ENCODE measurements around the gene DSP.

The DSP gene

DNA sequence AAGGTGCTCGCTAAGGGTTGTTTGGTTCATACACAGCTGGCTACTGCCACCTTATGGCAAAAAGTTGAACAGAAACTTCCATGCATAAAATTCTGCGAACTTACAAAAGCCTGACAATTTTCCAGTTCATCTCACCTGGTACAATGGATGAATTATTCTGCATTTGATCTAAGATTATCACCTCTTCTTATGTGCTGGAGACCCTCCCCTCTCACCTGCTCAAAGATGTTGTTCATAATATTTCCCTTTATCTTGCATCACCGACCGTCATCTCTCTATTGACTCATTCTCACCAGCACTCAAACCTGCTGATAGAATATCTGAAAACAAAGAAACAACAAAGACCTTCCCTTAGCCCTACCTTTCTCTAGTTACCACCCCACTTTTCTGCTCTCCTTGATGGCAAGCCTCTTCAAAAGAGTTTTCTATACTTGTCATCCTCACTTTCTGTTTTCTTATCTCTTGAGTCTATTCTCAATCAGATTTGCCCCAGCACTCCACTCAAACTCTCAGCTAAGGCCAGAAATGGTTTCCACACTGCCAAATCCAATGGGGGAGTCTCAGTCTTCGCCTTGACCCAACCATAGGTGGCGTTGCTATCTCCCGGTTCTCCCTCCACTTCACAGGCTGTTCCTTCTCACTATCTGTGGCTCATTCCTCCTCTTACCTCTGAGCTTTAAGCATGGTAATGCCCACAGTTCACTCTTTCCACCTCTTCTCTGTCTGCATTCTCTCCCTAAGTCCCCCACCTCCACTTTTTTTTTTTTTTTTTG lies 74.3 kb downstream of the DSP start:
- peaks cover 0 to 4% of the 10 kb centered on the region in 2 donors for H3K4me1 ChIP-seq (ENCODE audit: control insufficient read depth in 1 of 2, insufficient read depth in 2 of 2, low read length in 2 of 2)
- H3K27me3 ChIP-seq (ENCODE audit: low read depth, low read length) = no peaks in the 10 kb centered on the region
- H3K36me3 ChIP-seq (ENCODE audit: control insufficient read depth in 1 of 2, insufficient read depth in 2 of 2, low read length in 2 of 2) = peaks cover 5 to 24% of the 10 kb centered on the region in 2 donors
- peak overlapping the region in 1 of 2 donors; percentile 45 for H3K4me3 ChIP-seq (ENCODE audit: low read depth in 1 of 2, low read length in 2 of 2)
- no peak overlapping the region for H3K27ac ChIP-seq (ENCODE audit: low read length)
- no peaks in the 10 kb centered on the region for H3K9me3 ChIP-seq (ENCODE audit: control insufficient read depth in 1 of 2, low read length in 2 of 2)

DNA sequence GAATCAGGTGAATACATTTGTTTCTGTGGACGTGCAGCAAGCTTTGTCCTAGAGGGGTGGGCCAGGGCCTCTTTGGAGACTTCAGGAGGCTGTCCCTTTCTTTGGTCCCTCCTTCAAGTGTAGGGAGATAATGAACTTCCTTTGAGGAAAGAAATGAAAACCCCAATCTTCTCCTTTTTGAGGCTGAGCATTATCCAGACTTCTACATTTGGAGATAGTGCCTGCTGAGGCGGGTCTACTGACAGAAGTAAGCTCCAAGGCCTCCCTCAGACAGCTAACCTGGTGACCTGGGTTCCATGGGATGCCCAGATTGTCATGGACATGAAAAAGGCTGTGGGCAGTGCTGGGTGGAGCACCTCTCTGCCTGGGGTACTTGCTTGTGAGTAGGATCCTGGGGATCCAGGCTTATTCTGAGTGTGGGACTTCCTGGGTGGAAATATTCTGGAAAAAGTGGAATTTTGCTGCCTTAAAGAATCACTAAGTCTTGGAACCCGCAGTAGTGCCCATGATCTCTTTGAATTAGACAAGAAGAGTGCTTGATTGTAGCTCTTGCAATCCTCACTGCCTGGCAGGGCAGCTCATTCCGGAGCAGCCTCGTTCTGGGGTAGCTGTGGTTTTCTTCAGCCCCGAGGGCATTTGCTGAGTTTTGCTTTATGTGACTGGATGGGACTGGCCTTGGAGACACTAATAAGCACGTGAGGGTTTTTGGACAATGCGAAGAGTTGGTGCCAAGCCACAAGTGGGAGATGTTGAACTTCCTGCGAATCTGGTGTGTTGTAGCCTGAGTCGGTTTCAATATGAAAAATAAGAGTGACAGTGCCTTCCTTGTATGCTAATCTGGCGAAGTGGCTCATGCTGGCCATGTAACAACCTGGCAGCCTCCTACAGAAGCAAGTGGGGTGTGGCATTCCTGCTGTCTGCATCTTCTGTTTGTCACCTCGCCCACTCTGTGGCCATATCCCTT lies 76.6 kb downstream of the DSP start:
- no peaks in the 10 kb centered on the region for H3K27me3 ChIP-seq (ENCODE audit: low read depth, low read length)
- peaks cover 0 to 4% of the 10 kb centered on the region in 2 donors for H3K4me1 ChIP-seq (ENCODE audit: control insufficient read depth in 1 of 2, insufficient read depth in 2 of 2, low read length in 2 of 2)
- no peaks in the 10 kb centered on the region for H3K9me3 ChIP-seq (ENCODE audit: control insufficient read depth in 1 of 2, low read length in 2 of 2)
- H3K36me3 ChIP-seq (ENCODE audit: control insufficient read depth in 1 of 2, insufficient read depth in 2 of 2, low read length in 2 of 2) = peaks cover 0 to 7% of the 10 kb centered on the region in 2 donors
- H3K4me3 ChIP-seq (ENCODE audit: low read depth in 1 of 2, low read length in 2 of 2) = no peak overlapping the region
- H3K27ac ChIP-seq (ENCODE audit: low read length) = no peak overlapping the region

DNA sequence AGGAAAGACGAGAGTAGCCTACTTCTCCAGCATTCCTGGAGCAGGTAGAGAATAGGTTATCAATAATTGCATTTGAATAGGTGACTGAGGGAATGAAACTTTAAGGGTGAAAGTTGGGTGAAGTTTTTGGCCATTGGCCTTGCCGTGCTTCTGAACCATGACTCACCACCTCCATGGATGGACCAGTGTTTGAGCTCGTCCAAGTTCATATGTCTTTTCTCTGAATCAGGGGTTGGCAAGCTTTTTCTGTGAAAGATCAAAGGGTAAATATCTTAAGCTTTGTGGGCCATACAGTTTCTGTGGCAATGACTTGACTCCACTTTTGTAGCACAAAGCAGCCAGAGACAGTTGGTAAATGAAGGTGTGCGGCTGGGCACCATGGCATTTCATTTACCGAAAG lies 80.3 kb downstream of the DSP start:
- Histone ChIP-seq H3K9me3 (ENCODE audit: control insufficient read depth in 1 of 2, low read length in 2 of 2) (no peaks in the 10 kb centered on the region), H3K4me1 (ENCODE audit: control insufficient read depth in 1 of 2, insufficient read depth in 2 of 2, low read length in 2 of 2) (no peaks in the 10 kb centered on the region), H3K27ac (ENCODE audit: low read length) (no peak overlapping the region), H3K4me3 (ENCODE audit: low read depth in 1 of 2, low read length in 2 of 2) (no peak overlapping the region), H3K27me3 (ENCODE audit: low read depth, low read length) (no peaks in the 10 kb centered on the region), H3K36me3 (ENCODE audit: control insufficient read depth in 1 of 2, insufficient read depth in 2 of 2, low read length in 2 of 2) (no peaks in the 10 kb centered on the region)

DNA sequence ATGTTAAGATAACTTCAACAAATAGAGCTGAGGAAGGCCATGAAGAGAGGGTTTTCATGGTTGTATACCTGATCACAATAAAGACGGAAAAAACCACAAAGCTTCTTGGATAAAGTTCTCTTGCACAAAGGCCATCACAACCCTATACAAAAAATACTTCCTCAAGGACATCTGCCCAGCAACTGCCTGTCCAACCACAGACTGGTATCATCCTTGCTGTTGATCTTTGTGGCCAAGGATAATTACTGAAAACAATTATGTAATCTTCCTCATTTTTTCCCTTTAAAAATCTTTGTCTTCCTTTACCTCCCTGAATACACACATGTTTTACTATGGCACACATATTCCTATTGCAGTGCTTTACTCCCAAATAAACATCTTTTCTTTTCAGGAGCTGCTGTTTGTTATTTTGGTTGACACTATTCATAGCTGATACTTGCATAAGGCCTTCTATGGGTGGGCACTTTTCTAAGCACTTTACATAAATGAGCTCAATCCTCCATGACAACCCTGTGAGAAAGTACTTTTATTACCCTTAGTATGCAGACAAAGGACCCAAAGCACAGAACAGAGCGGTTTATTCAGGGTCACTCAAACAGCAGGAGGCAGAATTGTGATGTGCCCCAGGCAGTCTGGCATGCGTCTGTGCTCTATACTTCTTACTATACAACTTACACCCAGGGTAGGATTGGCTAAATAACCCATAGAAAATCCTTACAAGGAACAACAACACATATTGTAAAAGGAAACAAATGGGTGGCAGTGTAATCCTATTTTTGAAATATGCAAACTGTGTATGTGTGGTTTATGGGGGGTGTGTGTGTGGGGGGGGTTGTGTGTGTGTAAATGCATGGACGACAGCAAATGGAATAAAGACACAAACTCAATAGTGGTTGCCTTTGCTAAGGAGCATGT lies 83.6 kb downstream of the DSP start:
- H3K9me3 ChIP-seq (ENCODE audit: control insufficient read depth in 1 of 2, low read length in 2 of 2) = no peaks in the 10 kb centered on the region
- H3K27ac ChIP-seq (ENCODE audit: low read length) = no peak overlapping the region
- H3K4me1 ChIP-seq (ENCODE audit: control insufficient read depth in 1 of 2, insufficient read depth in 2 of 2, low read length in 2 of 2) = no peaks in the 10 kb centered on the region
- H3K27me3 ChIP-seq (ENCODE audit: low read depth, low read length) = no peaks in the 10 kb centered on the region
- H3K4me3 ChIP-seq (ENCODE audit: low read depth in 1 of 2, low read length in 2 of 2) = no peak overlapping the region
- no peaks in the 10 kb centered on the region for H3K36me3 ChIP-seq (ENCODE audit: control insufficient read depth in 1 of 2, insufficient read depth in 2 of 2, low read length in 2 of 2)

DNA sequence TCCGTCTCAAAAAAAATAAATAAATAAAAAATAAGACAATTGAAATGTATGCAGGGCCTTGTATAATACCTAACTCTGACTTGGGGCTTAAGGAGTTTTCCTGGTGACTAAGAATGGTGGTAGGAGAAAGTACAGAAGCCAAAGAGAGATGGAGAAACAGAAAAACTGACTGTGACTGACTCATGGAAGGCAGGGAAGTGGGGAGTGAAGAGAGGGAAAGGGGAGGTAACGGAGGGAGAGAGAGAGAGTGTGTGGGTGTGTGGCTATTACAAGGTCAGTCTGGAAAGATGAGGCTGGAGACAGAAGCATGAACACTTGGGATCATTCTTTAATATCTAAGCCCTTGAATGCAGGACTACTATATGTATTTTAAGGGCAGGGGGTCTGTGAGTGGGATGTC lies 87.0 kb downstream of the DSP start:
- H3K4me1 ChIP-seq (ENCODE audit: control insufficient read depth in 1 of 2, insufficient read depth in 2 of 2, low read length in 2 of 2) = no peaks in the 10 kb centered on the region
- no peaks in the 10 kb centered on the region for H3K27me3 ChIP-seq (ENCODE audit: low read depth, low read length)
- H3K9me3 ChIP-seq (ENCODE audit: control insufficient read depth in 1 of 2, low read length in 2 of 2) = no peaks in the 10 kb centered on the region
- H3K4me3 ChIP-seq (ENCODE audit: low read depth in 1 of 2, low read length in 2 of 2) = no peak overlapping the region
- H3K27ac ChIP-seq (ENCODE audit: low read length) = no peak overlapping the region
- no peaks in the 10 kb centered on the region for H3K36me3 ChIP-seq (ENCODE audit: control insufficient read depth in 1 of 2, insufficient read depth in 2 of 2, low read length in 2 of 2)

DNA sequence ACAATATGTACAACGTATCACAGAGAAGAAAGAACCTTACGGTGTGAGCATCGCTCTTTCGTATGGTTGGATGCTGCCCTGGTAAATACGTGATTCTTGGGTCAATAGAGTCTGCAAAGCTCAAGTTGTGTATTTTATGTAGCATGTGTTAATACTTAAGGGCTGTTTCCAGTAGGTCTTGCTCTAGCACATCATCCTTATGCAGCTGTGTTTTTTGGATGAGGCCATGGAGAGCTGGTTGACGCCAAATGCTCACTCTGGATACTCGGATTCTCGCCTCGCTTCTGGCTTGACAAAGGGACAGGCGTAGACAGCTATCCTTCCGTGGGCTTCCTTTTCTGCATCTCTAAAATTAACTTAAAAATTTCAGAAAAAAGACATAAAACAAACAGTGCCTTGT lies 87.4 kb downstream of the DSP start:
- H3K4me3 ChIP-seq (ENCODE audit: low read depth in 1 of 2, low read length in 2 of 2) = no peak overlapping the region
- no peak overlapping the region for H3K27ac ChIP-seq (ENCODE audit: low read length)
- no peaks in the 10 kb centered on the region for H3K9me3 ChIP-seq (ENCODE audit: control insufficient read depth in 1 of 2, low read length in 2 of 2)
- no peaks in the 10 kb centered on the region for H3K27me3 ChIP-seq (ENCODE audit: low read depth, low read length)
- no peaks in the 10 kb centered on the region for H3K36me3 ChIP-seq (ENCODE audit: control insufficient read depth in 1 of 2, insufficient read depth in 2 of 2, low read length in 2 of 2)
- H3K4me1 ChIP-seq (ENCODE audit: control insufficient read depth in 1 of 2, insufficient read depth in 2 of 2, low read length in 2 of 2) = no peaks in the 10 kb centered on the region

DNA sequence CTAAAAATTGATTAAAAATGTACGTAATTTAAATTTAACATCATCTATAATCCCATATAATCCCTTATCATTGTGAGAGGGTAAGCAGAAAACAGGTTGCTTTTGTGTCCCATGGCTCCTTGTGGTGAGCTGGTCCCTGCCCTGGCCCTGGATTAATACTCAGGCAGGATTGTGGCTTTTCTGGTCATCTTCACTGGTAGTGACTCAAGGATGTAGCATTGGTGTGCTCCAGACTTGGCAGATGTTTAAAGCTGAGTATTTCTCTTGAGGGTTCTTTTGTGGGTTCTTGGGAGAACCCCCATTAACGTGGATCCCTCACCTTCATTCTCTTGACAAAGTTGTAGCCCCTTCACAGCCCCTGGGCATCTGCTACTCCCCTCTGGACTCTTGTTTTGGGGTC lies 87.8 kb downstream of the DSP start:
- Histone ChIP-seq H3K27me3 (ENCODE audit: low read depth, low read length) (no peaks in the 10 kb centered on the region), H3K9me3 (ENCODE audit: control insufficient read depth in 1 of 2, low read length in 2 of 2) (no peaks in the 10 kb centered on the region), H3K4me3 (ENCODE audit: low read depth in 1 of 2, low read length in 2 of 2) (no peak overlapping the region), H3K27ac (ENCODE audit: low read length) (no peak overlapping the region), H3K4me1 (ENCODE audit: control insufficient read depth in 1 of 2, insufficient read depth in 2 of 2, low read length in 2 of 2) (no peaks in the 10 kb centered on the region), H3K36me3 (ENCODE audit: control insufficient read depth in 1 of 2, insufficient read depth in 2 of 2, low read length in 2 of 2) (no peaks in the 10 kb centered on the region)

DNA sequence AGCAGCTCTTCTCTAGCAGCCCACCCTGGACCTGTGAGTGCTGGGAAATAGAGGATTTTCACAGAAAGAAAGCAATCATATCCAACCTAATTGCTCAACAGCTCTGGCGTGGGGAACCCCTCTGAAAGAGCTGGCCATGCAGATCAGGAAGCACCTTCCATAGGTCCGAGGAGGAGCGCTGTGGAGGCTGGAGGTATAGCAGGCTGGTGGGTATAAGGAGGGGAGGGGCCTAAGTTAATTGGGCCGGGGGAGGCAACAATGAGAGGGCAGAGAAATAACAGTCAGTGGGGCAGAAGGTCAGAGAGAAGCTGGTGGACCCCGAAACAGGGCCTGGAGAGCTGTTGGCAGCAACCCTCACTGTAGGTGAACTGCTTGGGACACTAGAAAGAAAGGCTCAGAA lies 89.3 kb downstream of the DSP start:
- Histone ChIP-seq H3K4me3 (ENCODE audit: low read depth in 1 of 2, low read length in 2 of 2) (no peak overlapping the region), H3K9me3 (ENCODE audit: control insufficient read depth in 1 of 2, low read length in 2 of 2) (no peaks in the 10 kb centered on the region), H3K4me1 (ENCODE audit: control insufficient read depth in 1 of 2, insufficient read depth in 2 of 2, low read length in 2 of 2) (no peaks in the 10 kb centered on the region), H3K36me3 (ENCODE audit: control insufficient read depth in 1 of 2, insufficient read depth in 2 of 2, low read length in 2 of 2) (no peaks in the 10 kb centered on the region), H3K27ac (ENCODE audit: low read length) (no peak overlapping the region), H3K27me3 (ENCODE audit: low read depth, low read length) (no peaks in the 10 kb centered on the region)

DNA sequence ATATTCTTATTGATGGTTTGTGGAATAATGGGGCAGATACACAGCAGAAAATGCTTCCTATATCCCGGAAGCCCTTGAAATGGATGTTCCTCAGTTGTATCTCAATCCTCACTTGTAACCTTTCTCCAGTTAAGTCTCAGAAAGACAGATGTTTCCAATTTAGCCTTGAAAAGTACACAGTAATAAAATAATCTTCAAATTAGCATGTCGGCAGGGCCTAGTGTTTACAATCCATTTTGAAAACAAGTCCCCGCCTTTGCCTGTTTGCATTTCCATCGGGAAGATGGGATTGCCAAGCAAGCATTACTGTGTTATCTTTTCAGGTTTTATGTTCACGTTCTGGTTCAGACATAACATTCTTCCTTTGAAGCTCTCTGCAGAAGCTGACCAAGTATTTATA lies 90.0 kb downstream of the DSP start:
- H3K4me3 ChIP-seq (ENCODE audit: low read depth in 1 of 2, low read length in 2 of 2) = no peak overlapping the region
- H3K27me3 ChIP-seq (ENCODE audit: low read depth, low read length) = no peaks in the 10 kb centered on the region
- H3K27ac ChIP-seq (ENCODE audit: low read length) = no peak overlapping the region
- no peaks in the 10 kb centered on the region for H3K9me3 ChIP-seq (ENCODE audit: control insufficient read depth in 1 of 2, low read length in 2 of 2)
- no peaks in the 10 kb centered on the region for H3K4me1 ChIP-seq (ENCODE audit: control insufficient read depth in 1 of 2, insufficient read depth in 2 of 2, low read length in 2 of 2)
- no peaks in the 10 kb centered on the region for H3K36me3 ChIP-seq (ENCODE audit: control insufficient read depth in 1 of 2, insufficient read depth in 2 of 2, low read length in 2 of 2)

DNA sequence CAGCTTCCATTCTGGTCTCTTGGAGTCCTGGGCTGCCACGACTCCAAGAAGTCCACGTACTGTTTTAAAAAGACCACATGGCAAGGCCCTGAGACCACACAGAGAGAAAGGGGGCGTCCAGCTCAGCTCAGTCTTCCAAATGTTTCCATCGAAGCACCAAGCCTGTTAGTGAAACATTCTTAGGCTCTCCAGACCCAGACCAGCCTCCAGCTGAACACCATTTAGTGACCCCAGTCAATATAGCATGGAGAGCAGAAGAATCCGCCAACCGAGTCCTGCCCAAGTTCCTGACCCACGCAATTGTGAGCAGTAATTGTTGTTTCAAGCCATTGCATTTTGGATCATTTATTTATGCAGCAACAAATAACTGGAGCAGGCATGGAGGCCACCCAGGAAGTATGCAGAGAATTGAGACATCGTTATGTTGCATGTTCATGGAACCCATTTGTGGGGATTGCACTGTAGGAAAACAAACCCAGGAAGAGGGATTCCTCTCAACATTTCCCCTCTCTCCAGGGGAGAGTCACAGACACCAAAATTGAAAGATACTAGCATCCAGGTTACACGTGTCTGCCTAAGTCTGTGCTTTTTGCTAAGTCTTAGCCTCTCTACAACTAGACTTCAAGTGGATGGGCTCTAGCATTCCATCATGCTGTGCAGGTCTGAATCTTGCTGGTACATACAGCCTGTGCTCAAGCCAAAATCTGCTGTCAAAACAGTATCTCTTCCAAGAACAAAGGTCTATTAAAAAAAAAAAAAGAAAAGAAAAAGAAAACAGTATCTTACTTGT lies 91.2 kb downstream of the DSP start:
- Histone ChIP-seq H3K27me3 (ENCODE audit: low read depth, low read length) (no peaks in the 10 kb centered on the region), H3K36me3 (ENCODE audit: control insufficient read depth in 1 of 2, insufficient read depth in 2 of 2, low read length in 2 of 2) (no peaks in the 10 kb centered on the region), H3K9me3 (ENCODE audit: control insufficient read depth in 1 of 2, low read length in 2 of 2) (no peaks in the 10 kb centered on the region), H3K27ac (ENCODE audit: low read length) (no peak overlapping the region), H3K4me3 (ENCODE audit: low read depth in 1 of 2, low read length in 2 of 2) (no peak overlapping the region), H3K4me1 (ENCODE audit: control insufficient read depth in 1 of 2, insufficient read depth in 2 of 2, low read length in 2 of 2) (no peaks in the 10 kb centered on the region)

All from muscle layer of duodenum (tissue), 2 donors.